HT1080 (cell line): Measurements from ENCODE around the gene NEU4. TPM values are rescaled to one million over a fixed set of nuclear protein-coding genes. Genes with fewer than 3 reads are reported as not detected.

Source experiments
- DNase-seq: peaks from one replicate; pipeline ENCODE4 v3.0.0-alpha.2; 2015; ENCODE audit warnings: low read depth
- total RNA-seq: library from RNA; depleted of rRNA; stranded (reverse); fragments of >200 nt; shearing (Covaris generic); gene quantifications from 2 replicates; pipeline ENCODE4 v1.2.3, GENCODE V29; 2014; rRNA removed

Gene NEU4
- total RNA-seq, 1 experiment from 2014 or later, result not detected

GRCh38 chr2:241862775-241863535 is 54.0 kb downstream of the NEU4 start:
- no peak for DNase-seq

DNA sequence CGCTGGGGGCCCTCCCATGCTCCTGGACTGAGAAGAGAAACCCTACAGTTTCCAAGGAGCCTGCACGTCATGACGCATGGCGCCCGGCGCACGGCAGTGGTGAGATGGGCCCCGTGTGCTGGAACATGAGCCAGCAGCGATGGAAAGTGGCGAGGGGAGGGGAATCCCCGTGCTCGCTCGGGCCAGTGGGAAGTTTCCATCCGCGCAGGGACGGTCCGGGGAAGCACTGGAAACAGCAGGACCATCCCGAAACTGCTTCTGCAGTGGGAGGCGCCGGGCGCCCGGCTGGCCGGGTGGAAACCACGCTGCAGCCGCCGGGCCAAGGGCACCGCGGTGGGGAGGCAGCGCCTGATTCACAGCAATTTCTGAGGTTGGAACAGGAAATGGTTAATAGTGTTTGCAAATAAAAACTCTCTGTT is 54.6 kb downstream of the NEU4 start:
- peak; percentile 52 for DNase-seq

GRCh38 chr2:241864168-241864849 is 55.3 kb downstream of the NEU4 start:
- no peak for DNase-seq

- DNase-seq, result no peak
These were observed 55.8 kb downstream of the NEU4 start for GRCh38 chr2:241864850-241865213.

DNA sequence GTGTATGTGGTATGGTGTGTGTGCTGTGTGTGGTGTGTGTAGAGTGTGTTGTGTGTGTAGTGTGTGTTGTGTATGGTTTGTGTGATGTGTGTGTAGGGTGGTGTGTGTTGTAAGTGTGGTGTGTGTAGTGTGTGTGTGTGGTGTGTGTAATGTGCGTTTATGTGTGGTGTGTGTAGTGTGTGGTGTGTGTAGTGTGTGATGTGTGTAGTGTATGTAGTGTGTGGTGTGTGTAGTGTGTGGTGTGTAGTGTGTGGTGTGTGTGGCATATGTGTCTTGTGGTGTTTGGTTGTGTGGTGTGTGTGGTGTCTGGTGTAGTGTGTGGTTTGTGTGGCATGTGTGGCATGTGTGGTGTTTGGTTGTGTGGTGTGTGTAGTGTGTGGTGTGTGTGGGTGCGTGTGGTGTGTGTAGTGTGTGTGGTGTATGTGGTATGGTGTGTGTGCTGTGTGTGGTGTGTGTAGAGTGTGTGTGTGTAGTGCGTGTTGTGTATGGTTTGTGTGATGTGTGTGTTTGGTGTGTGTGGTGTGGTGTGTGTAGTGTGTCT is 56.5 kb downstream of the NEU4 start:
- DNase-seq, result no peak

- no peak for DNase-seq
These were observed 57.2 kb downstream of the NEU4 start for GRCh38 chr2:241865957-241866789.

Other genes starting within 250 kb of the NEU4 start
- gene THAP4, start 172.0 kb upstream of the NEU4 start, total RNA-seq, result 103 TPM in 2 replicates
- 67.6 and 69.7 TPM in 2 replicates for gene ATG4B, start 171.5 kb upstream of the NEU4 start, total RNA-seq
- 142 and 151 TPM in 2 replicates for gene DTYMK, start 122.4 kb upstream of the NEU4 start, total RNA-seq
- 29.7 and 32.2 TPM in 2 replicates for gene ING5, start 107.2 kb upstream of the NEU4 start, total RNA-seq
- 14.5 and 15.3 TPM in 2 replicates for gene D2HGDH, start 74.6 kb upstream of the NEU4 start, total RNA-seq
- gene GAL3ST2, start 32.4 kb upstream of the NEU4 start, total RNA-seq, result not detected in 2 replicates
- not detected in 2 replicates for gene PDCD1, start 49.7 kb downstream of the NEU4 start, total RNA-seq
- not detected in 2 replicates for gene RTP5, start 60.5 kb downstream of the NEU4 start, total RNA-seq